Stimulated activated memory B cell treated with anti-CD40 and anti-IgM and Interleukin-4, amounts not matched to agents 10 μg/mL and 1 μg/mL and 100 μg/mL, for 72 hours (primary cell): Measurements from ENCODE around the gene DCUN1D2.

Experiments used
- ATAC-seq: fragments of 150-1000 bp; cut with Tn5 transposase; 2 replicates; pipeline ENCODE4 v1.10.0; 2021
- H3K27ac Mint-ChIP-seq: one replicate; pipeline ENCODE4 v1.8.0; 2022; ENCODE audit warnings: mild to moderate bottlenecking, mixed read lengths
- H3K27me3 Mint-ChIP-seq: one replicate; pipeline ENCODE4 v1.8.0; 2022; ENCODE audit warnings: mixed read lengths
- H3K36me3 Mint-ChIP-seq: one replicate; pipeline ENCODE4 v1.8.0; 2022; ENCODE audit warnings: mixed read lengths
- H3K4me1 Mint-ChIP-seq: one replicate; pipeline ENCODE4 v1.8.0; 2022; ENCODE audit warnings: mixed read lengths
- H3K4me3 Mint-ChIP-seq: one replicate; pipeline ENCODE4 v1.8.0; 2022; ENCODE audit warnings: mild to moderate bottlenecking, moderate library complexity, mixed read lengths
- H3K9me3 Mint-ChIP-seq: one replicate; pipeline ENCODE4 v1.8.0; 2022; ENCODE audit warnings: mixed read lengths

Gene DCUN1D2

GRCh38 chr13:113468472-113469201, 21.9 kb downstream of the DCUN1D2 start:
- no peaks in the 10 kb centered on the region for H3K4me1 Mint-ChIP-seq
- no peaks in the 10 kb centered on the region for H3K9me3 Mint-ChIP-seq
- peaks cover 58% of the 10 kb centered on the region for H3K36me3 Mint-ChIP-seq
- H3K4me3 Mint-ChIP-seq, result no peak overlapping the region
- no peak for ATAC-seq
- no peaks in the 10 kb centered on the region for H3K27me3 Mint-ChIP-seq
- no peak overlapping the region for H3K27ac Mint-ChIP-seq

GRCh38 chr13:113468029-113468428, 22.5 kb downstream of the DCUN1D2 start:
- Mint-ChIP-seq H3K36me3 (peaks cover 51% of the 10 kb centered on the region), H3K27me3 (no peaks in the 10 kb centered on the region), H3K27ac (no peak overlapping the region), H3K4me1 (no peaks in the 10 kb centered on the region), H3K9me3 (no peaks in the 10 kb centered on the region), H3K4me3 (no peak overlapping the region)
- ATAC-seq, result no peak

GRCh38 chr13:113466383-113466782, 24.1 kb downstream of the DCUN1D2 start:
- Mint-ChIP-seq H3K4me3 (no peak overlapping the region), H3K36me3 (peaks cover 35% of the 10 kb centered on the region), H3K9me3 (no peaks in the 10 kb centered on the region), H3K4me1 (no peaks in the 10 kb centered on the region), H3K27me3 (no peaks in the 10 kb centered on the region), H3K27ac (no peak overlapping the region)
- no peak for ATAC-seq

GRCh38 chr13:113465300-113465699, 25.2 kb downstream of the DCUN1D2 start:
- H3K27ac Mint-ChIP-seq, result no peak overlapping the region
- H3K9me3 Mint-ChIP-seq, result no peaks in the 10 kb centered on the region
- peaks cover 25% of the 10 kb centered on the region for H3K36me3 Mint-ChIP-seq
- no peak for ATAC-seq
- no peaks in the 10 kb centered on the region for H3K4me1 Mint-ChIP-seq
- no peaks in the 10 kb centered on the region for H3K27me3 Mint-ChIP-seq
- H3K4me3 Mint-ChIP-seq, result no peak overlapping the region

GRCh38 chr13:113464476-113464875, 26.0 kb downstream of the DCUN1D2 start:
- Mint-ChIP-seq H3K4me1 (no peaks in the 10 kb centered on the region), H3K27me3 (no peaks in the 10 kb centered on the region), H3K36me3 (peaks cover 24% of the 10 kb centered on the region), H3K9me3 (no peaks in the 10 kb centered on the region), H3K4me3 (no peak overlapping the region), H3K27ac (no peak overlapping the region)
- no peak for ATAC-seq

GRCh38 chr13:113461022-113461751, 29.3 kb downstream of the DCUN1D2 start:
- no peak overlapping the region for H3K27ac Mint-ChIP-seq
- no peak overlapping the region for H3K4me3 Mint-ChIP-seq
- ATAC-seq, result no peak
- no peaks in the 10 kb centered on the region for H3K9me3 Mint-ChIP-seq
- peaks cover 23% of the 10 kb centered on the region for H3K36me3 Mint-ChIP-seq
- no peaks in the 10 kb centered on the region for H3K27me3 Mint-ChIP-seq
- H3K4me1 Mint-ChIP-seq, result no peaks in the 10 kb centered on the region

- Mint-ChIP-seq H3K4me3 (no peak overlapping the region), H3K9me3 (no peaks in the 10 kb centered on the region), H3K36me3 (peaks cover 28% of the 10 kb centered on the region), H3K4me1 (no peaks in the 10 kb centered on the region), H3K27ac (no peak overlapping the region), H3K27me3 (no peaks in the 10 kb centered on the region)
- ATAC-seq, result no peak
Measured at GRCh38 chr13:113460599-113460998, 29.9 kb downstream of the DCUN1D2 start.

- peaks cover 33% of the 10 kb centered on the region for H3K36me3 Mint-ChIP-seq
- no peaks in the 10 kb centered on the region for H3K27me3 Mint-ChIP-seq
- H3K27ac Mint-ChIP-seq, result no peak overlapping the region
- ATAC-seq, result no peak
- H3K9me3 Mint-ChIP-seq, result no peaks in the 10 kb centered on the region
- H3K4me1 Mint-ChIP-seq, result no peaks in the 10 kb centered on the region
- H3K4me3 Mint-ChIP-seq, result no peak overlapping the region
Measured at GRCh38 chr13:113460064-113460555, 30.4 kb downstream of the DCUN1D2 start.

GRCh38 chr13:113458253-113459065, 32.1 kb downstream of the DCUN1D2 start:
- H3K36me3 Mint-ChIP-seq, result peaks cover 47% of the 10 kb centered on the region
- no peak overlapping the region for H3K27ac Mint-ChIP-seq
- no peak overlapping the region for H3K4me3 Mint-ChIP-seq
- no peak for ATAC-seq
- H3K27me3 Mint-ChIP-seq, result no peaks in the 10 kb centered on the region
- no peaks in the 10 kb centered on the region for H3K4me1 Mint-ChIP-seq
- H3K9me3 Mint-ChIP-seq, result no peaks in the 10 kb centered on the region

GRCh38 chr13:113457510-113457909, 33.0 kb downstream of the DCUN1D2 start:
- H3K36me3 Mint-ChIP-seq, result peaks cover 51% of the 10 kb centered on the region
- no peak overlapping the region for H3K27ac Mint-ChIP-seq
- no peaks in the 10 kb centered on the region for H3K27me3 Mint-ChIP-seq
- H3K9me3 Mint-ChIP-seq, result no peaks in the 10 kb centered on the region
- no peaks in the 10 kb centered on the region for H3K4me1 Mint-ChIP-seq
- no peak for ATAC-seq
- no peak overlapping the region for H3K4me3 Mint-ChIP-seq

- H3K36me3 Mint-ChIP-seq, result peaks cover 51% of the 10 kb centered on the region
Measured at GRCh38 chr13:113456116-113456702, 34.3 kb downstream of the DCUN1D2 start.

GRCh38 chr13:113455384-113455783, 35.1 kb downstream of the DCUN1D2 start:
- Mint-ChIP-seq H3K27me3 (no peaks in the 10 kb centered on the region), H3K4me1 (peaks cover 11% of the 10 kb centered on the region), H3K4me3 (no peak overlapping the region), H3K27ac (no peak overlapping the region), H3K36me3 (peaks cover 51% of the 10 kb centered on the region), H3K9me3 (no peaks in the 10 kb centered on the region)
- ATAC-seq, result no peak

More at GRCh38 chr13:113456116-113456702, 34.3 kb downstream of the DCUN1D2 start:
- no peaks in the 10 kb centered on the region for H3K27me3 Mint-ChIP-seq
- H3K9me3 Mint-ChIP-seq, result no peaks in the 10 kb centered on the region
- H3K27ac Mint-ChIP-seq, result no peak overlapping the region
- ATAC-seq, result no peak
- H3K4me3 Mint-ChIP-seq, result no peak overlapping the region
- peaks cover 3% of the 10 kb centered on the region for H3K4me1 Mint-ChIP-seq

- Mint-ChIP-seq H3K9me3 (no peaks in the 10 kb centered on the region), H3K27ac (no peak overlapping the region), H3K36me3 (peaks cover 46% of the 10 kb centered on the region), H3K27me3 (no peaks in the 10 kb centered on the region), H3K4me3 (no peak overlapping the region), H3K4me1 (peaks cover 15% of the 10 kb centered on the region)
- no peak for ATAC-seq
Measured at GRCh38 chr13:113454936-113455335, 35.6 kb downstream of the DCUN1D2 start.

GRCh38 chr13:113452942-113453901, 37.3 kb downstream of the DCUN1D2 start, which contains the start of gene ADPRHL1:
Gene ADPRHL1, minus strand, starts transcription at chr13:113453488. Its CDS starts 51 bp downstream, at chr13:113453437.
- H3K36me3 Mint-ChIP-seq, result peaks cover 37% of the 10 kb centered on the region
- H3K9me3 Mint-ChIP-seq, result no peaks in the 10 kb centered on the region
- H3K27ac Mint-ChIP-seq, result no peak within 1 kb of the TSS
- H3K4me3 Mint-ChIP-seq, result no peak within 1 kb of the TSS
- no peak for ATAC-seq
- peaks cover 30% of the 10 kb centered on the region for H3K4me1 Mint-ChIP-seq
- H3K27me3 Mint-ChIP-seq, result no peaks in the 10 kb centered on the region
